ENCODE results near the gene ISM2. TPM values are rescaled to one million over a fixed set of nuclear protein-coding genes. Genes with fewer than 3 reads are reported as not detected.
"Not testable (repeated sequence)": the region's sequence is repeated elsewhere in the genome, so short reads cannot be mapped to it uniquely, and the experiment has no call there.

The ISM2 gene
- polyA plus RNA-seq, 1 of the 3 experiments (the other 2 are of a cell fraction): 0.20 TPM

DNA sequence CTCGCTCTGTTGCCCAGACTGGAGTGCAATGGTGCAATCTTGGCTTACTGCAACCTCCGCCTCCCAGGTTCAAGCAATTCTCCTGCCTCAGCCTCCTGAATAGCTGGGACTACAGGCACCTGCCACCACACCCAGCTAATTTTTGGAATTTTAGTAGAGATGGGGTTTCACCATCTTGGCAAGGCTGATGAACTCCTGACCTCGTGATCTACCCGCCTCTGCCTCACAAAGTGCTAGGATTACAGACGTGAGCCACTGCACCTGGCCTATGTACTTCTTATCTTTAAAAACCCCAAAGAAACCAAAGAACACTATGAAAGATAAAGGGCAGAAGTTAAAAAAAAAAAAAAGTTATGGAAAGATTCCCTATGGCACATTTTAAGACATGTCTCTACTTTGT is 38.3 kb upstream of the ISM2 start:
- CTCF ChIA-PET; H3K27me3 ChIP-seq (ENCODE audit: insufficient read depth); H3K4me1 ChIP-seq (ENCODE audit: control insufficient read depth in 1 of 2, insufficient read depth in 2 of 2, low read depth in 1 of 2, low read length in 1 of 2); H3K9ac ChIP-seq; DNase-seq; H3K4me3 ChIP-seq (ENCODE audit: low read depth in 2 of 2, low read length in 1 of 2); H3K9me2 ChIP-seq; H3K4me2 ChIP-seq; POLR2A ChIA-PET; H3K9me3 ChIP-seq; H3F3A ChIP-seq (replicated peaks; ENCODE audit: insufficient read depth); H2AFZ ChIP-seq (ENCODE audit: low read depth); H4K20me1 ChIP-seq (ENCODE audit: insufficient read depth); H3K27ac ChIP-seq (ENCODE audit: low read depth in 2 of 2, low read length in 1 of 2): not testable (repeated sequence)
- 98% methylated on average over 5 of the region's 5 CpGs for WGBS (ENCODE audit: low lambda C conversion rate)
- peaks cover 33% of the 10 kb centered on the region for H3K79me2 ChIP-seq (ENCODE audit: insufficient read depth)
- peaks cover 0 to 30% of the 10 kb centered on the region in 2 experiments for H3K36me3 ChIP-seq (replicated peaks in 1 of 2; ENCODE audit: control insufficient read depth in 1 of 2, insufficient read depth in 2 of 2, low read length in 1 of 2)

DNA sequence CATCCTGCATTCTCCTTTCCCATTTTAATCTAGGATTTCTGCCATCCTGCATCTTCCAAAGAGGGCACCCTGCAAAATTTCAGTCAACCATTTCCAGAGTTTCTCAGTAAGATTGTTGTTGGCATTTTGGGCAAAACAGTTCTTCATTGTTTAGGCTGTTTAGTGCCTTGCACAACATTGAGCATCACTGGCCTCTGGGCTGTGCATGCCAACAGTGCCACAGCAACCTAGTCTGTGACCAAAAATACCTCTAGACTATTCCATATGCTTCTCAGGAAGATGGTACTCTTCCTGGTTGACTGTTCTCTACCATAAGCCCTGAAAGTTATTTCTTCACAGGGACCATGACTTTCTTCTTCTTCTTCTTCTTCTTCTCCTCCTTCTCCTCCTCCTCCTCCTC is 32.5 kb upstream of the ISM2 start:
- H3K9ac ChIP-seq: no peak overlapping the region
- no peak overlapping the region for H3K4me3 ChIP-seq (ENCODE audit: low read depth in 2 of 2, low read length in 1 of 2)
- no peaks in the 10 kb centered on the region for H3K4me1 ChIP-seq (ENCODE audit: control insufficient read depth in 1 of 2, insufficient read depth in 2 of 2, low read depth in 1 of 2, low read length in 1 of 2)
- no peak for DNase-seq
- no peak overlapping the region for H3K4me2 ChIP-seq
- ChIA-PET CTCF (no interaction called here), POLR2A (no interaction called here)
- no peaks in the 10 kb centered on the region for H3K27me3 ChIP-seq (ENCODE audit: insufficient read depth)
- H3K36me3 ChIP-seq (replicated peaks in 1 of 2; ENCODE audit: control insufficient read depth in 1 of 2, insufficient read depth in 2 of 2, low read length in 1 of 2): peaks cover 0 to 17% of the 10 kb centered on the region in 2 experiments
- no peak overlapping the region for H3K27ac ChIP-seq (ENCODE audit: low read depth in 2 of 2, low read length in 1 of 2)
- H2AFZ ChIP-seq (ENCODE audit: low read depth): no peak overlapping the region
- no peaks in the 10 kb centered on the region for H3F3A ChIP-seq (replicated peaks; ENCODE audit: insufficient read depth)
- H4K20me1 ChIP-seq (ENCODE audit: insufficient read depth): no peaks in the 10 kb centered on the region
- H3K9me2 ChIP-seq: no peaks in the 10 kb centered on the region
- H3K9me3 ChIP-seq: no peaks in the 10 kb centered on the region
- no peak for TF ChIP-seq TCF12 (IDR thresholded peaks at IDR 0.05)
- TF ChIP-seq, protein P1, sequence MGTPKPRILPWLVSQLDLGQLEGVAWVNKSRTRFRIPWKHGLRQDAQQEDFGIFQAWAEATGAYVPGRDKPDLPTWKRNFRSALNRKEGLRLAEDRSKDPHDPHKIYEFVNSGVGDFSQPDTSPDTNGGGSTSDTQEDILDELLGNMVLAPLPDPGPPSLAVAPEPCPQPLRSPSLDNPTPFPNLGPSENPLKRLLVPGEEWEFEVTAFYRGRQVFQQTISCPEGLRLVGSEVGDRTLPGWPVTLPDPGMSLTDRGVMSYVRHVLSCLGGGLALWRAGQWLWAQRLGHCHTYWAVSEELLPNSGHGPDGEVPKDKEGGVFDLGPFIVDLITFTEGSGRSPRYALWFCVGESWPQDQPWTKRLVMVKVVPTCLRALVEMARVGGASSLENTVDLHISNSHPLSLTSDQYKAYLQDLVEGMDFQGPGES (IDR thresholded peaks at IDR 0.05; ENCODE audit: low read depth, low read length): no peak
- no peak for TF ChIP-seq FOSL2 (IDR thresholded peaks at IDR 0.05; ENCODE audit: borderline replicate concordance, low read depth)
- TF ChIP-seq, protein P2, sequence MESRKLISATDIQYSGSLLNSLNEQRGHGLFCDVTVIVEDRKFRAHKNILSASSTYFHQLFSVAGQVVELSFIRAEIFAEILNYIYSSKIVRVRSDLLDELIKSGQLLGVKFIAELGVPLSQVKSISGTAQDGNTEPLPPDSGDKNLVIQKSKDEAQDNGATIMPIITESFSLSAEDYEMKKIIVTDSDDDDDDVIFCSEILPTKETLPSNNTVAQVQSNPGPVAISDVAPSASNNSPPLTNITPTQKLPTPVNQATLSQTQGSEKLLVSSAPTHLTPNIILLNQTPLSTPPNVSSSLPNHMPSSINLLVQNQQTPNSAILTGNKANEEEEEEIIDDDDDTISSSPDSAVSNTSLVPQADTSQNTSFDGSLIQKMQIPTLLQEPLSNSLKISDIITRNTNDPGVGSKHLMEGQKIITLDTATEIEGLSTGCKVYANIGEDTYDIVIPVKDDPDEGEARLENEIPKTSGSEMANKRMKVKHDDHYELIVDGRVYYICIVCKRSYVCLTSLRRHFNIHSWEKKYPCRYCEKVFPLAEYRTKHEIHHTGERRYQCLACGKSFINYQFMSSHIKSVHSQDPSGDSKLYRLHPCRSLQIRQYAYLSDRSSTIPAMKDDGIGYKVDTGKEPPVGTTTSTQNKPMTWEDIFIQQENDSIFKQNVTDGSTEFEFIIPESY (IDR thresholded peaks at IDR 0.05; ENCODE audit: borderline replicate concordance, low read depth): no peak
- TF ChIP-seq GABPA (IDR thresholded peaks at IDR 0.05; ENCODE audit: low read depth): no peak
- TF ChIP-seq EP300 (IDR thresholded peaks at IDR 0.05; ENCODE audit: borderline replicate concordance in 1 of 2, low read depth in 1 of 2, low read length in 1 of 2): no peak
- TF ChIP-seq TEAD4 (IDR thresholded peaks at IDR 0.05; ENCODE audit: borderline replicate concordance, insufficient read depth): no peak
- no peak for TF ChIP-seq FOXM1 (IDR thresholded peaks at IDR 0.05; ENCODE audit: low read depth)
- TF ChIP-seq SMC3 (IDR thresholded peaks at IDR 0.05; ENCODE audit: low read depth, low read length): no peak
- peaks cover 34% of the 10 kb centered on the region; the same call in 1 of the 2 replicates for H3K79me2 ChIP-seq (ENCODE audit: insufficient read depth)

DNA sequence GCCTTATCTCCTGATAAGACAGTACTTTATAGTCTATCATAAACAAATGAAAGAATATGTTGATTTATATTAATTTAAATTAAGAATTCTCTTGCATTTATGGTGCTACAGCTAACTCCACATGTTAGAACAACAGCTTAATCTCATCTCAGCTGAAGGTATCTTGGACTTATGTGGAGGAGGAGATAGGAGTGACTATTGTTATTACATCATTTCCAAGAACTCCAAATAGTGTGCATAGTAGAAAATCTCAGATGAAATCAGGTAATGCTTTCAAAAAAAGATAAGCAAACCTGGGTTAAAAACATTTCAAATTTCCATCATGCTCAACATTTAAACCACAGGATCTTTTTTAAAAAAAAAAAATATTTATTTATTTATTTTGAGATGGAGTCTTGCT is 31.3 kb upstream of the ISM2 start:
- CTCF ChIA-PET: interaction anchor here (1.3 kb wide), 1 partner anchor 75 kb away, joined by 4 read pairs; no protein-coding TSS in a partner anchor
- peaks cover 31% of the 10 kb centered on the region; the same call in 1 of the 2 replicates for H3K79me2 ChIP-seq (ENCODE audit: insufficient read depth)
- H3F3A ChIP-seq (replicated peaks; ENCODE audit: insufficient read depth): no peaks in the 10 kb centered on the region
- no peak overlapping the region for H3K9ac ChIP-seq
- H3K4me3 ChIP-seq (ENCODE audit: low read depth in 2 of 2, low read length in 1 of 2): no peak overlapping the region
- no peaks in the 10 kb centered on the region for H4K20me1 ChIP-seq (ENCODE audit: insufficient read depth)
- POLR2A ChIA-PET: no interaction called here
- H3K4me1 ChIP-seq (ENCODE audit: control insufficient read depth in 1 of 2, insufficient read depth in 2 of 2, low read depth in 1 of 2, low read length in 1 of 2): no peaks in the 10 kb centered on the region
- H3K27ac ChIP-seq (ENCODE audit: low read depth in 2 of 2, low read length in 1 of 2): no peak overlapping the region
- no peak for DNase-seq
- no peaks in the 10 kb centered on the region for H3K9me2 ChIP-seq
- no peaks in the 10 kb centered on the region for H3K27me3 ChIP-seq (ENCODE audit: insufficient read depth)
- no peak overlapping the region for H2AFZ ChIP-seq (ENCODE audit: low read depth)
- no peak overlapping the region for H3K4me2 ChIP-seq
- peaks cover 0 to 17% of the 10 kb centered on the region in 2 experiments for H3K36me3 ChIP-seq (replicated peaks in 1 of 2; ENCODE audit: control insufficient read depth in 1 of 2, insufficient read depth in 2 of 2, low read length in 1 of 2)
- H3K9me3 ChIP-seq: no peaks in the 10 kb centered on the region
- no peak for TF ChIP-seq GATA2 (CRISPR knock-in tag; IDR thresholded peaks at IDR 0.05)
- TF ChIP-seq, protein P3, sequence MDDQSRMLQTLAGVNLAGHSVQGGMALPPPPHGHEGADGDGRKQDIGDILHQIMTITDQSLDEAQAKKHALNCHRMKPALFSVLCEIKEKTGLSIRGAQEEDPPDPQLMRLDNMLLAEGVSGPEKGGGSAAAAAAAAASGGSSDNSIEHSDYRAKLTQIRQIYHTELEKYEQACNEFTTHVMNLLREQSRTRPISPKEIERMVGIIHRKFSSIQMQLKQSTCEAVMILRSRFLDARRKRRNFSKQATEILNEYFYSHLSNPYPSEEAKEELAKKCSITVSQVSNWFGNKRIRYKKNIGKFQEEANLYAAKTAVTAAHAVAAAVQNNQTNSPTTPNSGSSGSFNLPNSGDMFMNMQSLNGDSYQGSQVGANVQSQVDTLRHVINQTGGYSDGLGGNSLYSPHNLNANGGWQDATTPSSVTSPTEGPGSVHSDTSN (IDR thresholded peaks at IDR 0.05): no peak
- TF ChIP-seq, protein P4, sequence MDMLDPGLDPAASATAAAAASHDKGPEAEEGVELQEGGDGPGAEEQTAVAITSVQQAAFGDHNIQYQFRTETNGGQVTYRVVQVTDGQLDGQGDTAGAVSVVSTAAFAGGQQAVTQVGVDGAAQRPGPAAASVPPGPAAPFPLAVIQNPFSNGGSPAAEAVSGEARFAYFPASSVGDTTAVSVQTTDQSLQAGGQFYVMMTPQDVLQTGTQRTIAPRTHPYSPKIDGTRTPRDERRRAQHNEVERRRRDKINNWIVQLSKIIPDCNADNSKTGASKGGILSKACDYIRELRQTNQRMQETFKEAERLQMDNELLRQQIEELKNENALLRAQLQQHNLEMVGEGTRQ (IDR thresholded peaks at IDR 0.05; ENCODE audit: borderline replicate concordance, low read depth, low read length): no peak
- TF ChIP-seq CHD2 (IDR thresholded peaks at IDR 0.05; ENCODE audit: low read length, partially characterized antibody): no peak
- TF ChIP-seq FOXM1 (IDR thresholded peaks at IDR 0.05; ENCODE audit: low read depth): no peak
- TF ChIP-seq ELF1 (IDR thresholded peaks at IDR 0.05): no peak
- TF ChIP-seq MXI1 (IDR thresholded peaks at IDR 0.05; ENCODE audit: low read depth, low read length): no peak
- no peak for TF ChIP-seq TEAD4 (IDR thresholded peaks at IDR 0.05; ENCODE audit: borderline replicate concordance, insufficient read depth)
- TF ChIP-seq, protein P2 (IDR thresholded peaks at IDR 0.05; ENCODE audit: borderline replicate concordance, low read depth): no peak
- no peak for TF ChIP-seq NRF1 (IDR thresholded peaks at IDR 0.05; ENCODE audit: low read depth, low read length)
